Effector CD4-positive, alpha-beta T cell (primary cell): ENCODE measurements around the gene IFNLR1.

ENCODE experiments used
- DNase-seq: peaks from one replicate; pipeline ENCODE4 v3.0.0-alpha.2; 2020

IFNLR1 gene

DNA sequence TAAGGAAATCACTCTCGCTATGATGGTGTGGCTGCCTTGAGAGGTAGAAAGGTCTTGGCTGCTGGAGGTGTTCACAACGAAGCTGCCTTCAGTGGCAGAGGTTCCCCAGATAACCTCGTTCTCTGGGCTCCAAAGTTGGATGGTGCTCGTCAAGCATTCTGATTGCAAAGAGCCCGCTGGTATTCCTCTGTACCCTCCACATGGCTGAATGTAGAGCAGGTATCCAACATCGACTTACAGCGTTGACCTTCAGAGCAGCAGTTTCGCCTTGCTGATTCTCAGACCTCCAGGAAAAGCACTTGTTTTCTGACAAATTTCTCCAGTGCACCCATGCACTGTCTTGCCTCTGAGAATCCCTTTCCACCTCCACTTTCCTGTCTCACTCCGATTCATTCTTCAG lies 39.9 kb downstream of the IFNLR1 start:
- DNase-seq, result no peak

- DNase-seq, result no peak
These were observed 44.2 kb downstream of the IFNLR1 start, which contains the start of gene IL22RA1 for GRCh38 chr1:24142546-24143534. Gene IL22RA1, minus strand, starts transcription at chr1:24143140. Its CDS starts 58 bp downstream, at chr1:24143082.

- no peak for DNase-seq
These were observed 45.6 kb downstream of the IFNLR1 start for GRCh38 chr1:24141311-24141997.

- DNase-seq, result no peak
These were observed 46.3 kb downstream of the IFNLR1 start for GRCh38 chr1:24140741-24141181.

DNA sequence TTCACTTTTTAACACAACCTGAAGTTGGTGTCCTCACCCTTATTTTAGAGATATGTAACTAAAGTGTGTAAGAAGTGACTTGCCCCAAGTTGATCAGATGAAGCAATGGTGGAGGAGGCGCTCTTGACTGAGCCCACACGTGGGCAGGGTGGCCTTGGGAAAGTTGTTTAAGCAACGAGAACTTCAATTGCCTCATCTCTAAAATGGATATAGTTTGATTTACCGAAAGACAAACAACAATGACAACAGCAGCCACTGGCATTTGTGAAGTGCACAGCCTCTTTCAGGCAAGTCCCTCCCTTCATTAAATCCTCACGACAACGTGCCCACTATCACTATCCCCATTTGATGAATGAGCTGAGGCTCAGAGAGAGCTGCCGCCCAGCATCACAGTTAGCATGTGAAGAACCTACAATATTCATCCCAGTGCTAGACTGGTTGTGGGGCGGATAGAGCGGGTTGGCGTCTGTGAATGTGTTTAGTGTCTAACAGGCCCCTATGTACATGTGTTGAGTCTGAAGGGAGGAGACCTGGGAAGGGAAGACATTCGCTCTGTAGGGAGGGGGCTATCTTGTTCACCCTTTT lies 47.2 kb downstream of the IFNLR1 start:
- DNase-seq, result no peak

GRCh38 chr1:24139222-24139489 lies 47.9 kb downstream of the IFNLR1 start:
- no peak for DNase-seq

- DNase-seq, result no peak
These were observed 48.4 kb downstream of the IFNLR1 start for GRCh38 chr1:24138476-24139221.

GRCh38 chr1:24136956-24137539 lies 50.0 kb downstream of the IFNLR1 start:
- no peak for DNase-seq

- no peak for DNase-seq
These were observed 52.7 kb downstream of the IFNLR1 start for GRCh38 chr1:24134376-24134775.

- no peak for DNase-seq
These were observed 53.3 kb downstream of the IFNLR1 start for GRCh38 chr1:24133819-24134218.

- no peak for DNase-seq
These were observed 56.7 kb downstream of the IFNLR1 start for GRCh38 chr1:24130385-24130784.

DNA sequence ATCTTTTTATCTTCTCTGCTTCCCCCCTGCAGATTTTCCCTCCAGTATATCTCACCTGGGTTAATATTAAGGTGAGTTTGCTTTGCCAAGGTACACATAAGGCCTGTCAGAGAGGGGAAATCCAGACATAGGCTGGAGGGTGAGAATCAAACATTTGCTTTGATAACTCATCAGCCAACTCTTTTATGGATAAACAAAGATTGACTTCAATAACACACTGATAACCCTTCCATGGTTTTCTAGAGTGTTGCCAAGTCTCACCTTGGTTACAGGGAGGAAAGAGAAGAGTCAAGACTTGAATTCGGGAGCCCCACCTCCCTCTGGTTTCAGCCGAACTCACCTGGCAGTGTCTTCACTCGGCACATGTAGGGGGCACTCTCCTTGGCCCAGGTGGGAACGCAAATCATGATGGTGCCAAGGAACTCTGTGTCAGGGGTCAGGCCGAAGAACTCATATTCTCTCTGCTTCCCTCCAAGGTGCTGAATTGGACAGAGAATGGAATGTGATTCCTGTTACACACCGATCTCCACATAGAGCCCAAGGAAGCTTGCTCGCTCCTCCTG lies 59.2 kb downstream of the IFNLR1 start:
- no peak for DNase-seq

DNA sequence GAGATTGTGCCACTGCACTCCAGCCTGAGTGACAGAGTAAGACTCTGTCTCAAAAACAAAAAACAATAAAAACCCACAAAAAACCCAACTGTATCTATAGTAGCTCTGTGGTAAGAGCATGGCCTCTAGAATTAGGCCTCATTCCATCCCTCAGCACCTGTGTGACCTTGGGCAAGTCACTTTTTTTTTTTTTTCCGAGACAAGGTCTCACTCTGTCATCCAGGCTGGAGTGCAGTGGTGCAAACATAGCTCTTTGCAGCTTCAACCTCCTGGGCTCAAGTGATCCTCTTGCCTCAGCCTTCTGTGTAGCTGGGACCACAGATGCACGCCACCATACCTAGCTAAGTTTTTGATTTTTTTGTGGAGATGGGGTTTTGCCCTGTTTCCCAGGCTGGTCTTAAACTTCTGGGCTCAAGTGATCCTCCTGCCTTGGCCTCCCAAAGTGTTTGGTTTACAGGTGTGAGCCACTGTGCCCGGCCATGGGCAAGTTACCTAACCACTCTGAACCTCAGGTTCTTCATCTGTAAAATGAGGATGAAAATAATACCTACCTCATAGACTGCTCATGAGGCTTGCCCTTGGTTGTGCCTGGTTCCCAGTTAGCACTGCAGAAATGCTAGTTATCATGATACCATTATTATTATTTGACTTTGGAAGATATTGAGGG lies 59.8 kb downstream of the IFNLR1 start:
- DNase-seq, result no peak

GRCh38 chr1:24126672-24127023 lies 60.4 kb downstream of the IFNLR1 start:
- no peak for DNase-seq

DNA sequence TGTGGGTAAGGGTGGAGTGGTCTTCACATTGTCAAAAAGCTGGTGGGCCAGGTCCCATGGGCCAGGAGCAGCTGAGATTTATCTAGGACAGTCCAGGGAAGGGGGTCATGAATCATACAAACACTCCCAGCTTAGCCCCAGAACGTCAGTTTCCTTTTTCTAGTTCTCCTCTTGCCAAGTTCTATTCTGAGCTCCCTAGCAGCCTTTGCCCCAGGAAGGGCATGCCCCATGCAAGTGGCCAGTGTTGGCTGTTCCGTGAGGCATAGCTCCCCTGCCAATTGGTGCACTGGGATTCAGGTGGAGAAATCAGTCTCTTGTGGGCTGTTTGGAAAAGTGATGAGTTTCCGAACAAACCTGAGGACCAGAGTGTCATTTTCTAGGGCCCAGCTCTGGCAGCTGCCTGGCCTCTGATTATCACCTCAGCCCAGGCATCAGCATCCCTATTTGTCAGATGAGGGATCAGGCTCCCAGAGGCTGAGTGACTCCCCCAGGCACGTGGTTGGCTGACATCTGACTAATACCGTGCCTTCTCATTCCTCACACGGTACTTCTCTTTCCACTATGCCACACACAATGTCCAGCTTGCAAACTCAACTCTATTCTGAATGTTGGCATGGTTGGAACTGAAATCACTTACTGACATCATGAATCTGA lies 60.9 kb downstream of the IFNLR1 start:
- DNase-seq, result no peak

- DNase-seq, result no peak
These were observed 61.6 kb downstream of the IFNLR1 start for GRCh38 chr1:24125456-24125855.

GRCh38 chr1:24124980-24125379 lies 62.1 kb downstream of the IFNLR1 start:
- DNase-seq, result no peak

DNA sequence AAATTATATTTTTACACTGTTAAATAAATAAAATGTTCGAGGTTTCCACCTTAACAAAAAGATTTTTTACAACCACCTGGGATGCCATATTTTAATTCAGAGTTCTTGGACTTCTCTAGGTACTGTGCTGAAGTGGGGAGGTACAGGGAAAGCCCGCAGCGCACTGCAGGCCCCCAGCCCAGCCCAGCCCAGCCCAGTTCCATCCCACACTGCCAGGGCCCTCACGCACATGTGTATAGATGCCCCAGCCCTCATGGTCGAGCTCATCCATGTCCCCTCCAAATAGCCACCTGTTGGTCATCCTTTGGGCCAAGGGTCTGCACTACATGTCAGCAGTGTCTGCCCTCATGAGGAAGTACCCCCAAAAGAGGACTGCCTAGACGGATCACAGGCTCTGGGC lies 63.5 kb downstream of the IFNLR1 start:
- DNase-seq, result no peak

DNA sequence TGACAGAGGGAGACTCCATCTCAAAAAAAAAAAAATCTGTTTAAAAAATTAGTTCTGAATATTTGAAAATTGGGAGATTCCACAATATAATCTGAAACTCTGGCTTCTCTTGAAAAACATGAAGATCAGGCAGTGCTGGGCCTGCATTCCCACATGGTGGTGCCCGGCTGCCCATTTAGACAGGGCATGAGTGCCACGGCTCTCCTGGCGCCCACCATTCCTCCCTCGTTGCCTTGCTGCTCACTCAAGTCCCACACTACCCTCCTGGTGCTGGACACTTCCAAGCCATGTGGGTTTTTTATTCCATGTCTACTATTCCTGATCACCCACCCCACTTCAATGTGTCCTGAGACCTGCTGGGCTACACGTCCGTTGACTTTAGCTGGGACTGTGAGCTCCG lies 64.3 kb downstream of the IFNLR1 start:
- DNase-seq, result no peak

DNA sequence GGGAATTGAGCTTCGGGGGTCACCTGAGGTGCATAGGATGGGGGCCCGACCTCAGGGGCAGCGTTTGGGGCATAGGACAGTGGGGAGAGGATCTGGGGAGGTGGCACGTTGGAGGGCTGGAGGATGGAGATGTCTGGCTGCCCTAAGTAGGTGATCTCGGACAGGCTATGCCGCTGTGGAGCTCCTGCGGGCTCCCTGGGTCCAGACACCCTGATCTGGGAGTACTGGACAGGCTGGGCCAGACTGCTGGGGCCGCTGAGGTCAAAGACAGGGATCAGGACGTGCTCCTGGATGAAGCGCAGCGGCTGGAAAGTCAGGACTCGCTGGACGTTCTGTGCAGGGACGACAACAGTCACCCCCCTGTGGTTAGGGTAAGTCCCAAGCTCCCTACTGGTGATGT lies 65.7 kb downstream of the IFNLR1 start:
- no peak for DNase-seq

GRCh38 chr1:24120965-24121364 lies 66.1 kb downstream of the IFNLR1 start:
- no peak for DNase-seq
